Retina (tissue), 1 donor: ENCODE measurements around the gene LGALS8.

Experiments used
- DNase-seq: peaks from one replicate; pipeline ENCODE4 v3.0.0-alpha.2; 2016

LGALS8 gene

GRCh38 chr1:236509647-236510401 lies 14.0 kb upstream of the LGALS8 start:
- no peak for DNase-seq

GRCh38 chr1:236511735-236512418 lies 11.9 kb upstream of the LGALS8 start:
- DNase-seq: no peak

- DNase-seq: no peak
Measured at GRCh38 chr1:236514703-236515442, 8.9 kb upstream of the LGALS8 start.

GRCh38 chr1:236515443-236515958 lies 8.3 kb upstream of the LGALS8 start:
- DNase-seq: no peak

- DNase-seq: no peak
Measured at GRCh38 chr1:236516929-236517704, 6.7 kb upstream of the LGALS8 start.

GRCh38 chr1:236518322-236518721 lies 5.5 kb upstream of the LGALS8 start:
- no peak for DNase-seq

GRCh38 chr1:236520445-236521005 lies 3.3 kb upstream of the LGALS8 start:
- peak; percentile 11 for DNase-seq

GRCh38 chr1:236522937-236523703 lies 662 bp upstream of the LGALS8 start:
- DNase-seq: no peak

- peak; percentile 82 for DNase-seq
Measured at GRCh38 chr1:236524142-236524894, 536 bp downstream of the LGALS8 start.

GRCh38 chr1:236524895-236525184 lies 1.1 kb downstream of the LGALS8 start:
- DNase-seq: no peak

GRCh38 chr1:236526079-236526478 lies 2.3 kb downstream of the LGALS8 start:
- DNase-seq: no peak

- DNase-seq: no peak
Measured at GRCh38 chr1:236530286-236530685, 6.5 kb downstream of the LGALS8 start.

GRCh38 chr1:236530959-236531358 lies 7.2 kb downstream of the LGALS8 start:
- no peak for DNase-seq

GRCh38 chr1:236532850-236533249 lies 9.1 kb downstream of the LGALS8 start:
- no peak for DNase-seq

- DNase-seq: no peak
Measured at GRCh38 chr1:236534151-236534651, 10.4 kb downstream of the LGALS8 start.

GRCh38 chr1:236535190-236535589 lies 11.4 kb downstream of the LGALS8 start:
- no peak for DNase-seq

GRCh38 chr1:236535662-236536161 lies 11.9 kb downstream of the LGALS8 start:
- peak; percentile 18 for DNase-seq

- no peak for DNase-seq
Measured at GRCh38 chr1:236536540-236536939, 12.8 kb downstream of the LGALS8 start.

GRCh38 chr1:236540813-236541465 lies 17.2 kb downstream of the LGALS8 start:
- no peak for DNase-seq

- no peak for DNase-seq
Measured at GRCh38 chr1:236541710-236542109, 17.9 kb downstream of the LGALS8 start.
